ENCODE measurements around the gene PDE6B. TPM values are rescaled to one million over a fixed set of nuclear protein-coding genes. Genes with fewer than 3 reads are reported as not detected.

PDE6B gene
- total and polyA plus RNA-seq, 2 of the 13 experiments (the other 11 are each of a cell fraction or from before 2014, with no cell fraction given), result 0.38 to 0.40 TPM

DNA sequence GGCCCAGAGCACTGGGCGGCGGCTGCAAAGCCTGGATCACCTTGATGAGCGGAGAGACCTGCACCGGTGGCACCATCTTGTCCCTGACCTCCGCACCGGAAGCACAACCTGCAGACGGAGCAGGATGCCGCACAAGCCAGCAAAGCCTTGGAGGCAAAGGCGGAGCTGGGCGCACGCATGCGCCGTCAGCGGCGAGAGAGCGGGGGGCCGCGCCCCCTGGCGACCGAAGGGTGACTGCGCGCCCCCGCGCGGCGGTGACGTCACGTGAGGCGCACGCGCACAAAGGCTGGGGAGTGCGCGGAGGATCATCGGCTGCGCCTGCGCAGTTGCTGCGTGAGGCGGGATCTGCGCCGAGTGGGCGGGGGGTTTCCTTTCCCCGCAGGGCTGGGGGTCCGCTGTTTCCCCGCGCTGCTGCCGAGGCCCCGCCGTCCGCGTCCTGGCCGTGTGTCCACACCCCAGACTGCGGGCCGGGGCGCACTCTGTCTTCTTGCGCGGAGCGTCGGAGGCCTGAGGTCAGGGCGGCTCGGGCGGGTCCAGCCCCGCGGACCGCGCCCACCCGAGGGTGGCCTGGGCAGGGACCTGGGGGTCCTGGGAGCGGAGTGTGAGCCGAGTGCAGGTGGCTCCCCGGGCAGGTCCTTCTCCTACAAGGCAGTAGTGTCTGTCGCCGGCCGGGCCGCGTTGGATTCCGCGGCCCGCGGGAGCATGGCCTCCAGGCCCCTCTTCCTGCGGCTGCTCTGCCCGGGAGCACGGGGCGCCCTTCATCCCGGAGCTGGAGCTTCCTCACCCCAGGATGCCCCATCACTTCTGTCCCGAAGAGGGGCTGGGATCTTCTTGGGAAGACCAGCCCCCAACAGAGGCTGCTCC is 49.0 kb downstream of the PDE6B start, which contains the start of the genes ATP5ME and MYL5 (continued):
- TF ChIP-seq, protein P1, sequence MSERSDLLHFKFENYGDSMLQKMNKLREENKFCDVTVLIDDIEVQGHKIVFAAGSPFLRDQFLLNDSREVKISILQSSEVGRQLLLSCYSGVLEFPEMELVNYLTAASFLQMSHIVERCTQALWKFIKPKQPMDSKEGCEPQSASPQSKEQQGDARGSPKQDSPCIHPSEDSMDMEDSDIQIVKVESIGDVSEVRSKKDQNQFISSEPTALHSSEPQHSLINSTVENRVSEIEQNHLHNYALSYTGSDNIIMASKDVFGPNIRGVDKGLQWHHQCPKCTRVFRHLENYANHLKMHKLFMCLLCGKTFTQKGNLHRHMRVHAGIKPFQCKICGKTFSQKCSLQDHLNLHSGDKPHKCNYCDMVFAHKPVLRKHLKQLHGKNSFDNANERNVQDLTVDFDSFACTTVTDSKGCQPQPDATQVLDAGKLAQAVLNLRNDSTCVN (CRISPR knock-in tag; IDR thresholded peaks at IDR 0.05; ENCODE audit: borderline replicate concordance), result peak; percentile 30; the same call in 1 of the 2 replicates
- TF ChIP-seq, protein P2, sequence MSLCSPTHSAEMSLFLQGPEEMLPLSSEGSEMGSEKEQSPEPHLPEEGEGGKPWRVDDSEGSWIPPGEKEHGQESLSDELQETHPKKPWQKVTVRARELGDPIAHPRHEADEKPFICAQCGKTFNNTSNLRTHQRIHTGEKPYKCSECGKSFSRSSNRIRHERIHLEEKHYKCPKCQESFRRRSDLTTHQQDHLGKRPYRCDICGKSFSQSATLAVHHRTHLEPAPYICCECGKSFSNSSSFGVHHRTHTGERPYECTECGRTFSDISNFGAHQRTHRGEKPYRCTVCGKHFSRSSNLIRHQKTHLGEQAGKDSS (CRISPR knock-in tag; IDR thresholded peaks at IDR 0.05; ENCODE audit: borderline replicate concordance, low read depth), result peak; percentile 56; the same call in 1 of the 2 replicates
- TF ChIP-seq ZNF20 (CRISPR knock-in tag; IDR thresholded peaks at IDR 0.05), result 0 out of 2 replicates have a peak, but pooled peaks have one; percentile 51
- peak; percentile 58; the same call in 1 of the 2 replicates for TF ChIP-seq ZFP1 (CRISPR knock-in tag; IDR thresholded peaks at IDR 0.05)
- TF ChIP-seq ZNF484 (CRISPR knock-in tag; IDR thresholded peaks at IDR 0.05; ENCODE audit: borderline replicate concordance, low read depth), result no peak; the same call in 1 of the 2 replicates
- TF ChIP-seq TAF15 (IDR thresholded peaks at IDR 0.05; ENCODE audit: low read depth, low read length, poor library complexity, severe bottlenecking), result peak; percentile 36
- TF ChIP-seq, protein P3, sequence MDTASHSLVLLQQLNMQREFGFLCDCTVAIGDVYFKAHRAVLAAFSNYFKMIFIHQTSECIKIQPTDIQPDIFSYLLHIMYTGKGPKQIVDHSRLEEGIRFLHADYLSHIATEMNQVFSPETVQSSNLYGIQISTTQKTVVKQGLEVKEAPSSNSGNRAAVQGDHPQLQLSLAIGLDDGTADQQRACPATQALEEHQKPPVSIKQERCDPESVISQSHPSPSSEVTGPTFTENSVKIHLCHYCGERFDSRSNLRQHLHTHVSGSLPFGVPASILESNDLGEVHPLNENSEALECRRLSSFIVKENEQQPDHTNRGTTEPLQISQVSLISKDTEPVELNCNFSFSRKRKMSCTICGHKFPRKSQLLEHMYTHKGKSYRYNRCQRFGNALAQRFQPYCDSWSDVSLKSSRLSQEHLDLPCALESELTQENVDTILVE (CRISPR knock-in tag; IDR thresholded peaks at IDR 0.05), result peak; percentile 61; the same call in 1 of the 2 replicates
- TF ChIP-seq ZNF607 (CRISPR knock-in tag; IDR thresholded peaks at IDR 0.05; ENCODE audit: borderline replicate concordance), result peak; percentile 70; the same call in 1 of the 2 replicates
- peak; percentile 68 for TF ChIP-seq POGZ (CRISPR knock-in tag; IDR thresholded peaks at IDR 0.05)
- TF ChIP-seq ZFYVE20 (CRISPR knock-in tag; IDR thresholded peaks at IDR 0.05; ENCODE audit: borderline replicate concordance, low read depth), result 0 out of 2 replicates have a peak, but pooled peaks have one; percentile 5
- TF ChIP-seq, protein P4, sequence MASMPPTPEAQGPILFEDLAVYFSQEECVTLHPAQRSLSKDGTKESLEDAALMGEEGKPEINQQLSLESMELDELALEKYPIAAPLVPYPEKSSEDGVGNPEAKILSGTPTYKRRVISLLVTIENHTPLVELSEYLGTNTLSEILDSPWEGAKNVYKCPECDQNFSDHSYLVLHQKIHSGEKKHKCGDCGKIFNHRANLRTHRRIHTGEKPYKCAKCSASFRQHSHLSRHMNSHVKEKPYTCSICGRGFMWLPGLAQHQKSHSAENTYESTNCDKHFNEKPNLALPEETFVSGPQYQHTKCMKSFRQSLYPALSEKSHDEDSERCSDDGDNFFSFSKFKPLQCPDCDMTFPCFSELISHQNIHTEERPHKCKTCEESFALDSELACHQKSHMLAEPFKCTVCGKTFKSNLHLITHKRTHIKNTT (CRISPR knock-in tag; IDR thresholded peaks at IDR 0.05), result no peak
- peak; percentile 58; the same call in 1 of the 2 replicates for TF ChIP-seq DMAP1 (CRISPR knock-in tag; IDR thresholded peaks at IDR 0.05)
- TF ChIP-seq, protein P5, sequence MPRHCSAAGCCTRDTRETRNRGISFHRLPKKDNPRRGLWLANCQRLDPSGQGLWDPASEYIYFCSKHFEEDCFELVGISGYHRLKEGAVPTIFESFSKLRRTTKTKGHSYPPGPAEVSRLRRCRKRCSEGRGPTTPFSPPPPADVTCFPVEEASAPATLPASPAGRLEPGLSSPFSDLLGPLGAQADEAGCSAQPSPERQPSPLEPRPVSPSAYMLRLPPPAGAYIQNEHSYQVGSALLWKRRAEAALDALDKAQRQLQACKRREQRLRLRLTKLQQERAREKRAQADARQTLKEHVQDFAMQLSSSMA (CRISPR knock-in tag; IDR thresholded peaks at IDR 0.05), result peak; percentile 65; the same call in 1 of the 2 replicates
- TF ChIP-seq, protein P6, sequence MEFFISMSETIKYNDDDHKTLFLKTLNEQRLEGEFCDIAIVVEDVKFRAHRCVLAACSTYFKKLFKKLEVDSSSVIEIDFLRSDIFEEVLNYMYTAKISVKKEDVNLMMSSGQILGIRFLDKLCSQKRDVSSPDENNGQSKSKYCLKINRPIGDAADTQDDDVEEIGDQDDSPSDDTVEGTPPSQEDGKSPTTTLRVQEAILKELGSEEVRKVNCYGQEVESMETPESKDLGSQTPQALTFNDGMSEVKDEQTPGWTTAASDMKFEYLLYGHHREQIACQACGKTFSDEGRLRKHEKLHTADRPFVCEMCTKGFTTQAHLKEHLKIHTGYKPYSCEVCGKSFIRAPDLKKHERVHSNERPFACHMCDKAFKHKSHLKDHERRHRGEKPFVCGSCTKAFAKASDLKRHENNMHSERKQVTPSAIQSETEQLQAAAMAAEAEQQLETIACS (CRISPR knock-in tag; IDR thresholded peaks at IDR 0.05), result peak; percentile 98
- TF ChIP-seq HIVEP1 (CRISPR knock-in tag; IDR thresholded peaks at IDR 0.05), result no peak
- TF ChIP-seq ZNF777 (CRISPR knock-in tag; IDR thresholded peaks at IDR 0.05), result no peak
- no peak for TF ChIP-seq YEATS4 (CRISPR knock-in tag; IDR thresholded peaks at IDR 0.05; ENCODE audit: borderline replicate concordance)
- TF ChIP-seq CREM (IDR thresholded peaks at IDR 0.05), result peak; percentile 49; the same call in 1 of the 2 replicates
- TF ChIP-seq CREM (CRISPR knock-in tag; IDR thresholded peaks at IDR 0.05), result peak; percentile 32; the same call in 1 of the 2 replicates
- TF ChIP-seq SSRP1 (CRISPR knock-in tag; IDR thresholded peaks at IDR 0.05), result no peak
- TF ChIP-seq DPF2 (CRISPR knock-in tag; IDR thresholded peaks at IDR 0.05; ENCODE audit: borderline replicate concordance, low read depth), result no peak
- TF ChIP-seq ZNF121 (CRISPR knock-in tag; IDR thresholded peaks at IDR 0.05), result no peak
- TF ChIP-seq SP1 (IDR thresholded peaks at IDR 0.05), result no peak
- TF ChIP-seq SP1 (CRISPR knock-in tag; IDR thresholded peaks at IDR 0.05), result peak; percentile 63
